Body of pancreas (tissue), 4 donors: ENCODE data around the gene SH2D3A.

Experiments used
- POLR2A ChIP-seq, 3 donors: fragments of 450-650 bp; IDR thresholded peaks; one replicate each; pipeline ENCODE4 v1.6.1; 2016; ENCODE audit warnings: antibody characterized with exemption in 3 of 3, mild to moderate bottlenecking in 2 of 3
- TF ChIP-seq, protein P1 (sequence below), 7 experiments: fragments of 450-650 bp in 4 of 7; fragments of 200-600 bp in 3 of 7; sonication (generic) in 3 of 7; IDR thresholded peaks; one replicate each; pipeline ENCODE4 v1.5.1; 2016 to 2019; ENCODE audit warnings: antibody characterized with exemption in 7 of 7

DNA sequence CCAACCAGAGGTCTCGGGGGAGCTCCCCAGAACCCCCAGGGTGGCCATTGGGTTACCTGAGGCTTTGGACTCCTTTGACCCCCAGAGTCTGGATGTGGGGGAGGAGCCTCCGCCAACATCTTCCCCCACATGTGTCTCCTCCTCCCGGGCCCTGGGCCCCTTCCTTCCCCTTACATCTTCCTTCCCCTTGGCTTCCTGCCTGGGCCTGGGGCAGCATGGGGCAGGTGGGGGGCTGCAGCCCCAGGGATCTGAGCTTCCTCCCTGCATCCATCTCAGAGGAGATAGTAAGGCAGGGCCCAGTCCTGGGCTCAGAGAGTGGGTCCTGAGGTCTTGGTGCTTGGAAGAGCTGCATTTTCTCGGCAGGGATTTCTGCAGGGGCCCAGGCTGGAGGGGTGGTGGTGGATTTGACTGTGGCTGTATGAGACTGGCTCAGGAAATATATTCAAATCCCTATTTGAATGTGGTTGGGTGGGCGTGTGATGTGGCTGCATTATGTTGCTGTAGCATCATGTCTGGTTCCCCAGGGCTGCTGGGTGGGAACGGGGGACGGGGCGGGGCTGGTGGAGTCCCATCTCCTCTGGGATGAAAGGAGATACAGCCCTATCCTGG is 6.2 kb upstream of the SH2D3A start:
- TF ChIP-seq, protein P1, sequence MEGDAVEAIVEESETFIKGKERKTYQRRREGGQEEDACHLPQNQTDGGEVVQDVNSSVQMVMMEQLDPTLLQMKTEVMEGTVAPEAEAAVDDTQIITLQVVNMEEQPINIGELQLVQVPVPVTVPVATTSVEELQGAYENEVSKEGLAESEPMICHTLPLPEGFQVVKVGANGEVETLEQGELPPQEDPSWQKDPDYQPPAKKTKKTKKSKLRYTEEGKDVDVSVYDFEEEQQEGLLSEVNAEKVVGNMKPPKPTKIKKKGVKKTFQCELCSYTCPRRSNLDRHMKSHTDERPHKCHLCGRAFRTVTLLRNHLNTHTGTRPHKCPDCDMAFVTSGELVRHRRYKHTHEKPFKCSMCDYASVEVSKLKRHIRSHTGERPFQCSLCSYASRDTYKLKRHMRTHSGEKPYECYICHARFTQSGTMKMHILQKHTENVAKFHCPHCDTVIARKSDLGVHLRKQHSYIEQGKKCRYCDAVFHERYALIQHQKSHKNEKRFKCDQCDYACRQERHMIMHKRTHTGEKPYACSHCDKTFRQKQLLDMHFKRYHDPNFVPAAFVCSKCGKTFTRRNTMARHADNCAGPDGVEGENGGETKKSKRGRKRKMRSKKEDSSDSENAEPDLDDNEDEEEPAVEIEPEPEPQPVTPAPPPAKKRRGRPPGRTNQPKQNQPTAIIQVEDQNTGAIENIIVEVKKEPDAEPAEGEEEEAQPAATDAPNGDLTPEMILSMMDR (IDR thresholded peaks at IDR 0.05), result no peak
- no peak for TF ChIP-seq POLR2A (IDR thresholded peaks at IDR 0.05)
